NCI-H345 treated with DMSO at 0.1 percent for 48 hours (cell line): Measurements from ENCODE around the gene PBX4.

Experiments
- DNase-seq: peaks from one replicate; lab custom pipeline; 2025; ENCODE audit not compliant: unreplicated experiment; lab: John Stamatoyannopoulos, UW

The PBX4 gene

DNA sequence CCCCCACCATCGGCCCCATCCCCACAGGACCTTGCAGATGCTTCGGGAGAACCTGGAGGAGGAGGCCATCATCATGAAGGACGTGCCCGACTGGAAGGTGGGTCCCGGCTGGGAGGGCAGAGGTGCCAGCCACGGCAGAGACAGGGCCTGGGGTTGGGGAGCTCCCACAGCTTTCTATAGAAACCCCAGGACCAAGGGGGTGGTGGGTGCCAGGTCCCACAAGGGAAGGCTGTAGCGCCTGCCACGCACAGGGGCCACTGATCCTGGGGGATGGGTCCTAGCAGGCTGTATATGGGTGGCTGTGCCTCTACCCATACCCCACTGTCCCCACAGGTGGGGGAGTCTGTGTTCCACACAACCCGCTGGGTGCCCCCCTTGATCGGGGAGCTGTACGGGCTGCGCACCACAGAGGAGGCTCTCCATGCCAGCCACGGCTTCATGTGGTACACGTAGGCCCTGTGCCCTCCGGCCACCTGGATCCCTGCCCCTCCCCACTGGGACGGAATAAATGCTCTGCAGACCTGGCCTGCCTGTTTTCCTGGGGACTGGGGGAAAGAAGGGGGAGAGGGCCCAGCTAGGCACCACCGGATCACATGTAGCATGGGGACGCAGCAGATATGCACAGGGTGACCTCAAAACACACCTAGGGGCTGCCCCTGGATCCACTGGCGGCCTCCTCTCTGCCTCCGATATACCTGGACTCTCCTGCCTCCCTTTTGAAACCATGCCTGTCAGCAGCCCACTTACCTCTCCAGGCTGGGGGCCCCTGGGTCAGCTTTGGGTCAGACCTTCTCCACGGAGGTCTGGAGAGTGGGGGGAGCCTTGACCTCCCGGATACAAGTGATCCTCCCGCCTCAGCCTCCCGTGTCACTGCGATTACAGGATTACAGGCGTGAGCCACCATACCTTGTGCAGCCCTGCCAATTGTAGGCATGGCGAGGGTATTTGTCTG, 90.5 kb downstream of the PBX4 start:
- DNase-seq = no peak

- DNase-seq = no peak
Observed at GRCh38 chr19:19527371-19527656, 91.2 kb downstream of the PBX4 start.

DNA sequence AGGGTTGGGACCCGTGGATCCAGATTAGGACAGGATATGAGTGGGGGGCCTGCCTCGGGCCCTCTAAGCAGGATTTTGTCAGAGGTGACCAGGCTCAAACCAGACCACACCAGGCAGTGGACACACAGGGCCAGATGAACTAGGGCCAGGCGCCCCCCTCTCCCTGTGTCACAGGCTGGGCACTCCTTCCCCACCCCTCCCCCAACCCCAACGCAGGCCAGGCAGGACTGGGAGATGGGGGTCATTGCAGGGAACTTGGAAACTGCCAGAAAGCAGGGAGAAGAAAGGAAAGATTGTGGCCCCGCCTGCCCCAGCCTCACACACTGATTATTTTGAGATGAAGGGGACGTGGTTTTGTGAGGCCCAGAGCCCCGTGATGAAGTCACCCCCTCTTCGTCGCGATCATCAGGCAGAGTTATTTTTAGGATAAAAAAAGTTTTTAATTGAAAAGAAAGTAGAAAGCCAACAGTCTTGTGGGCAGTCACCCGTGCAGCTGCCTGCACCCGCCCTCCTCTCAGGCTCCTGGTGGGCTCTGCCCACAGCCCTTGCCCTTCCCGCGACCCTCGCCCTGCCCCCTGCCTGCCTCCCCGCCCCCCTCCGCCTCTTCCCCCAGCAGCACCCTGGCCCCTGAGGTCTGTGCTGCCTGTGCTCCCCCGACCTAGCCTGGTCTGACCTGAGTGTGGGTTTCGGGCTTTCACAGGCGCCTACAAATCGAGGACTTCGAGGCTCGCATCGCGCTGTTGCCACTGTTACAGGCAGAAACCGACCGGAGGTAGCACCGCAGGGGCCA, 91.7 kb downstream of the PBX4 start:
- no peak for DNase-seq

GRCh38 chr19:19525611-19526380, 92.7 kb downstream of the PBX4 start:
- DNase-seq = no peak

GRCh38 chr19:19524053-19524452, 94.4 kb downstream of the PBX4 start:
- no peak for DNase-seq

GRCh38 chr19:19523177-19523576, 95.3 kb downstream of the PBX4 start:
- no peak for DNase-seq

GRCh38 chr19:19520989-19521388, 97.5 kb downstream of the PBX4 start:
- no peak for DNase-seq

DNA sequence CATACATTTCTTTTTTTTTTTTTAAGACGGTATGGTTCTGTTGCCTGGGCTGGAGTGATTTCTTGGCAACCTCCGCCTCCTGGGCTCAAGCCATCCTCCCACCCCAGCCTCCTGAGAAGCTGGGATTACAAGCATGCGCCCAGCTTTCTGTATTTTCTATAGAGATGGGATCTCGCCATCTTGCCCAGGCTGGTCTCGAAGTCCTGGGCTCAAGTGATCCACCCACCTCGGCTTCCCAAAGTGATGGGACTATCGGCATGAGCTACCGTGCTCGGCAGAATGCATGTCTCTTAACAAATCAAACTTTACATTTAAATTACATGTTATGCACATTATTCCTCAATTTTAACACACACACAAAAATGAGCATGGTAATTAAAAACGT, 101.3 kb downstream of the PBX4 start:
- no peak for DNase-seq

GRCh38 chr19:19515642-19516519, 102.6 kb downstream of the PBX4 start, which contains the start of gene NDUFA13:
Gene NDUFA13 (plus strand): TSS chr19:19516225. CDS start chr19:19516239, 14 bp downstream.
- peak; percentile 63 for DNase-seq

- no peak for DNase-seq
Observed at GRCh38 chr19:19514881-19515641, 103.4 kb downstream of the PBX4 start, which contains the start of gene TSSK6. Gene TSSK6 (minus strand): TSS chr19:19515548. CDS start chr19:19515427, 121 bp downstream.

GRCh38 chr19:19514215-19514657, 104.3 kb downstream of the PBX4 start:
- DNase-seq = no peak

DNA sequence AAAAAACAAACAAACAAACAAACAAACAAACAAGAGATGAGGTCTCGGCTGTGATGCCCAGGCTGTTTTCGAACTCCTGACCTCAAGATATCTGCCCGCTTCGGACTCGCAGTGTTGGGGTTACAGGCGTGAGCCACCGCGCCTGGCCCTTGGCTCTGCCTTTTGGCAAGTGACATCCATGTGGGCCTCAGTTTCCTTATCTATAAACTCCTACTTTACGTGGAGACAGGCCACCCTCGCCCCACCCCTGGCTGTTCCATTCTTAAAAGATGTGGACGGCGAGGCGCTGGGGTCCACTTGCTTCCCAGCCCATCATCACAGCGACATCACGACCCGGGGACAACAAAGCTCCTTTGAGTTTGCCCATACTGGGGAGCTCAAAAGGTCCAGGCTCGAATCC, 104.8 kb downstream of the PBX4 start:
- no peak for DNase-seq
